NK-92 treated with Interleukin-12 subunit alpha and Interleukin-12 subunit beta, amount 100 ng/mL, for 24 hours (cell line): ENCODE results near the gene PDE7B.

Experiments used
- DNase-seq: peaks from one replicate; lab custom pipeline; 2025; lab: John Stamatoyannopoulos, UW

PDE7B gene

DNA sequence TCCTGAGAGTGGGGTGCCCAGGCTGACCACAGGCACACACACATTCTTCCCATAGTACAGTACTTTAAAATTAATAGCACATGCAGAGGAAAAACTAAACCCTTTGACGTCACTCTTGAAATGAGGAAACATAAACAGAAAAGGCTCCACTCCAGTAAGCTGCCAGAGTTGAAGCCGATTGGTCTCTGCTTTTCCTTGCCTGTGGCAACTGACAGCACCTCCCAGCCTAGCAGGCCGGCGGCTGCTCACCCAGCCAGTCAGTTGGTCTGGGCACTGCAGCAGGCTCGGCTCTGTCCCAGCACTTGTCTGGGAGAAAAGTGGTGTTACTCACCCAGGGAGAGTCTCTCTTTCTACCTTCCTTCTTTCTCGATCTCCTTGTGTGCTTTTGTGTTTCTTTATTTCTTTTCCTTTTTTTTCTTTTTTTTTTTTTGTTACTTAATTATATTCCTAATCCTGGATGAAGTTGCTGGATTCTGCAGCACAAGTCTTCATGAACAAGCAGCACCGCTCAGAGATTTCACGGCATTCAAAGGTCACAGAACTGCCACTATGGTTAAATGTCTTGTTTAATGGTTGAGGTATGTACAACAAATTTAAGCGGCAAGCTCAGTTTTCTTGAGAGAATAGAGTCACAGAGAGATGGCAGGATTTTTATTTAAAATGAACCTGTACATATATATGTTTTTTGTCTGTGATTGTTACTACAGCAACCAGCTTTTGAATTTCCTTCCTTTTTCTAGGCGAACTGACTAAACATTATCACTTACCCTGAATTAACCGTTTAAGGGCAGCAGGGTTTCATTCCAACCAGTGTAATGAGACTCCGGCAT lies at the start of gene PDE7B:
PDE7B (plus strand) TSS at position 260 of the 830 bp plus-strand sequence.
- DNase-seq, result no peak

- no peak for DNase-seq
Observed at GRCh38 chr6:135801755-135802465, 49.6 kb upstream of the PDE7B start.

DNA sequence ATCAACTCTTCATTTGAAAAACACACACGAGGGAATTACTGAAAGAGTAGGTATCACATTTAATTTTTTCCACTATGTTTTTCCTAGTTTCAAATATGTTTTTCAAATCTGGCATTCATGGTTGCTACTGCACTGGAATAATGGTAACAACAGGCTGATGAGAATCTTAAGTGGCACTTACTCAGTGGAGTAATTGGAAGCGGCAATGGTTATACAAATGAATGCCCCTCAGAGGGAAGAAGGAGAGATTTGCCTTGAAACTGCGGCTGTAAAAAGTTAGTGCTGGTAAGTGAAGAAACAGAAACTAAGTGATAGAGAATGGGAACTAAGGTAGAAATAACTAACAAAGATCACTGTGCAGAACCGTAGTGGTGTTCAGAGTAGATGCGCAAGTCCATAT lies 41.0 kb upstream of the PDE7B start:
- DNase-seq, result no peak

DNA sequence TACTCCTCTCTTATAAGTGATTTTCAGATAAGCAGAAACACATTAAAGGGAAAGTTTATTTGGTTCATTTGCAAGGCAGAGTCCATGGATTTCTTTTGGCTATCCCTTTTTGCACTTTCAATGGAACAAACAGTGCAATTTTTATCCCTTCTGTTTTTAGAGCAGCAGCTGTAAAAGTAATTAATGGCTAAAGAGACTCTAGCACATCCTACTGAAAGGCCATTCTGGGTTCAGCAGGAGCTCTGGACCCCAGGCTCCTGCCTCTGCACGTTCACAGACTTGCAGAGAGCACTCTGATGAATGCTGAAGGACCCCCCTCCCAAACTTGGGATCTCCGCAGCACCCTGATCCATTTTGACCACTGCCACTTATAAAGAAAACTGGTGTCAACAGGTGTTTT lies 40.3 kb upstream of the PDE7B start:
- no peak for DNase-seq

DNA sequence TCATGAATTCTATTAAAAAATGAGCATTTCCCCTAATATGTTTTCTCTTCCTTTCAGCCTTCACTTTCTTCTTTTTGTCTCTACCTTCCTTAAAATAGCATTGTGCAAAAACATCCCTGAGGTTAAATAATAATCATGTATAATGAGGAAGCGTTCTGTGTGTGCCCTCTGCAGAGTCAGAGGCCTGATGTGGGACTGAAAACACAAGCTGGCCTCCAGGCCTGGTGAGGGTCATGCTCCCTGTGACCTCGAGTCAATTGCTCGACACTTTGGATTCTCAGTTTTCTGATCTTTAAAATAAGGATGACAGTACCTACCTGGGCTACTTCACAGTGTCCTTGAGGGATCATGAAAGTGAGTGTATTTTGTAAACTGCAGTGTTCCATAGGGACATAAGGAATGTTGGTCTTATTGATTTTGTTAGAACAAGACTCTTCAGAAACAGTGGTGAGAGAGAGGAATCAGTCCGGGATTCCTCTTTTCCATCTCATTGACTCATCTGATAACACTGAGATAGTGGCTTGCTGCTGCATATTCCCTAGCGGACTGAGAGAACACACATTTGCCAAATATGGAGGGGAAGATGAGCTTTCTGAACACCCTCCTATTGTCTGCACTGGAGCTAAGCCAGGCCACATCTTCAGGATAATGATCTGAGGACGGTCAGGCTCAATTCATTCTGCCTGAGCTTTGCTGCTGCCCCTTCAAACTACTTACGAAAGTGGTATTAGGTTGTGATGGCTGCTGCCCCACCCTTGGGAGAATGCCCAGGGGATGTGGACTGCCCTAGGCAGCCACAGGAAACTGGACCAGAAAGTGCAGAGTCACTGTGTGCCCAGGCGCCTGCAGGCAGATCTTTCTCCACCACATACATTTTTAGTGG lies 39.6 kb upstream of the PDE7B start:
- no peak for DNase-seq

- DNase-seq, result no peak
Observed at GRCh38 chr6:135813401-135813800, 38.1 kb upstream of the PDE7B start.

DNA sequence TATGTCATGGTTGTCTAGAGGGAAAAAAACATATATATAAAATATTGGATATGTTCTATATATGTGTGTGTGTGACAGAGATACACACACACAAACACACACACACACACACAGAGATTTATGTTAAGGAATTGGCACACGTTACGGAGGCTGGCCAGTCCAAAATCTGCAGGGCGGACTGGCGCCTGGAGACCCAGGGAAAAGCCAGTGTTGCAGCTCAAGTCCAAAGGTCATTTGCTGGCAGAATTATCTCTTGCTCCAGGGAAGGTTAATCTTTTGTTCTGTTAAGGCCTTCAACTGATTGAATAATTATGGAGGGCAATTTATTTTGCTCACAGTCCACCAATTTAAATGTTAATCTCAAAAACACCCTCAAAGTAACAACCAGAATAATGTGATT lies 37.5 kb upstream of the PDE7B start:
- DNase-seq, result no peak

DNA sequence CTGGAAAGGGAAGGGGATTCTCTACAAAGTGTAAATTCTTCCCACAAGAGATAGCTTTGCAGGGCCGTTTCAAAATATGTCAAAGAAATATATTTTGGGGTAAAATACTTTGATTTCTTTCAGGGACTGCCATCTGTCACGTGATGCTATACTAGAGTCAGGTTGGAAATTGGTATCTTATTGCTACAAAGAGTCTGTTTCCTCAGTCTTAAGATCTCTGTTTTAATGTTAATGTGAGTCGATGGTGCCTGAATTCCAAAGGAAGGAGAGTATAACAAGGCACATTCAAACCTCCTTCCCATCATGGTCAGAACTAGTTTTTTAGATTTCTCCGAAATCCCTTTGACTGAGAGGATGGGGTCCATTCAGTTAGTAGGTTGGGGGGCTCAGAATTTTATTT lies 36.3 kb upstream of the PDE7B start:
- DNase-seq, result no peak

DNA sequence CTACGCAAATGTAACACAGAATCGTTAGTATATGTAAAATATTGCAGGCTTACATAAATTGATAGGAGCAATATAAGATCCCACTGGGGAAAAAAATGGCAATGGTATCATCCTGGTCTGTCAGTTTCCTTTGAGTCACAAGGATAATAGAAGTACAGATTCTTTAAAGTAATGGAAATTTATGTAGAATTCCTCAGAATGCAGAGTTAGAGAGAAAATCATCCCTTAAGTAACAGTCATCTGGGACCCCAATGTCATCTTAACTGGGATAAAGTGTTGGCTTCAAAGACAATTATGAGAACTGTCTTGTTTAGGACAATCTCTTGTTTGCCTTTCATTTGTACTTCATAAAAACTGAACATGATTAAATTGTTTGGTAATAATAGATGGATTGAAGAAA lies 34.5 kb upstream of the PDE7B start:
- no peak for DNase-seq

DNA sequence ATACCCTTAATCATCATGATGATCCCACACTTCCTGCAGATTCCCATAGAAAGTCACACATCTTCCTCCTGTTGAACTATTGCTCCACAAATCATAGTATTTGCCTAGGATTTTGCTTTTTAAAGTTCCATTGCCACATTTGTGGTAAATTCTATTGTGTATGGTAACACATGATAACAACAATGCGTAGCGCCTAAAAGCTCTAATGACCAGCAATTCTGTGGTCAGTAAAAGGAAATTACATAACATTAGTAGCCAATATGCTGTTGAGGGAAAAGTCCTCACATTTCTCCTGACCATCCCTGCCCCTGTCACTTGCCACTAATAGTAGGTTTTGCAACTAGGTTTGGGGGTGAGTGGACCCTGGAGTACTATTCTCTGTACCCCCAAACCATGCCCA lies 31.8 kb upstream of the PDE7B start:
- DNase-seq, result no peak

GRCh38 chr6:135820340-135820739 lies 31.2 kb upstream of the PDE7B start:
- no peak for DNase-seq

DNA sequence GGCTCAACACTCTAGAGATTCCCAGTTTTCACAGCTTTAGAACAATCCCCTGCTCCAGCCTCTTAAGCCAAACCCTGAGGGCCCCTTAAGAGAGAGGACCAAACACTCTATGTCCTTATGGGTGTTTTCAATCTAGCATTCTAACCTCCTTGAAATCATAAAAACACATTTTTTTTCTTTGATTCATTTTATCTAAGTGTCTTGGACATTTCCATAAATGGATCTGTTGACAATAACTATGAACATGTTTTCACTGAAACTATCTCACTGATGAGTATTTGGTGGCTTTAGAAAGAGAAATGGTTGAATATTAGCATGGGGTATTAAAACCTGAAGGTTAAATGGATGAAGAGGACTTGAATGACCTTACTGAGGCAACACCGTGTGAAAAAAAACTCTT lies 27.6 kb upstream of the PDE7B start:
- DNase-seq, result no peak

DNA sequence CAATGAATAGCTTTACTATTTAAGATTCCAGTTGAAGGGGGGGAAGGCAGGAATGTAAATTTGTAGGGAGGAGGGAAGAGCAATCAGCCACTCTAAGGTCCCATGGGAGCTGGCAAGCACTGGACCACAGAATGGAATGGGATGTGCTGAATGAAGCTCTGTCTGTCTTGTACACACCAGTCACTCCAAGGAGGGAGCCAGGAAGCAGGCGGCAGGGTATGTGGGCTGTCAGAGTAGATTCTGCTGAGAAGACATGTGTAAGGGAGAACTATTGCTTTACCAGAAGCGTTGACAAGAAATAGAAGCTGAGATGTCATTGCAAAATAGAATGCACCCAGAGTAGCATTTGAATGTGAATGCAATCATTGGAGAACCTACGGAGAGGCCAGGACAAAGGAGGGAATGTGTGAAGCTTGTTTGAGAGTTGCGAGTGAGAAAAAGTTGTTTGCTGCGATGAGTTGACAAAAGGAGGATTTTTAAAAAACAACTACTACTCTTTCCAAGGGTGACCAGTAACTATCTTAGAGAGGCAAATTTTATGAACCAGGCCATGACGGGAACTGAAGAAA lies 25.2 kb upstream of the PDE7B start:
- DNase-seq, result no peak

DNA sequence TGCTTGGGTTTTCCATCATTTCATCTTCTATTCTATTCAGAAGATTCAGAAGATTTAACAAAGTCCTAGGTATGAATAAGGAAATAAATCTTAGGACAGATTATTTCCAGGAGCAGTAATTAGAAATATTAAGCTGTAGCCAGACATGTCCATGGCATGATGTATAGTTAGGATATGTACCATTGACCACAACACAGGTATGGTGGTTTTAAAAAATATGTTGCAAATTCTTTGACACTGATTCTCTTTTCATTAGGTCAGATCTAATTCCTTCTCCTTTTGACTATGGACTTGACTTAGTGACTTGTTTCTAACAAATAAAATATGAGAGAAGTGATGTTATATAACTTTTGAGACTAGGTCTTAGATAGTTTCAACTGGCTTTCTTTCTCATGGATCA lies 23.5 kb upstream of the PDE7B start:
- no peak for DNase-seq

- no peak for DNase-seq
Observed at GRCh38 chr6:135830452-135830881, 21.0 kb upstream of the PDE7B start.

DNA sequence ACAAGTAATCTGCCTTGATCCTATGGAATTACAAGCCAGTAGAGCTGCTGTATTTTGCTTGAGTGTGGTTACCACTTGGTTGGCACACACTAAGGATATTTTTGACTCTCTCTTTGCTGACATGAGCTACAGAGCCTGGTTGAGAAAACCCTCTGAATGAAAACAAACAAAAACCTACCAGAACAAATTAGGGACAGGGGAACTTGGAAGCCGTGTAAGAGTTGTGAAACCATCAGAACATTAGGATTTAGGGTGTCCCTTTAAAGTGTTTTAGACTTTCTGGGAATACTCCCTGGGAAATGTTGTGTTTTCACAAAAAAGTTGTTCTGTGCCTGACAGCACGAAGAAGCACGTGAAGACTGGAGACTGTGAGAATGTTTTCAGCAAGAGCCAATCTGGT lies 20.5 kb upstream of the PDE7B start:
- no peak for DNase-seq

DNA sequence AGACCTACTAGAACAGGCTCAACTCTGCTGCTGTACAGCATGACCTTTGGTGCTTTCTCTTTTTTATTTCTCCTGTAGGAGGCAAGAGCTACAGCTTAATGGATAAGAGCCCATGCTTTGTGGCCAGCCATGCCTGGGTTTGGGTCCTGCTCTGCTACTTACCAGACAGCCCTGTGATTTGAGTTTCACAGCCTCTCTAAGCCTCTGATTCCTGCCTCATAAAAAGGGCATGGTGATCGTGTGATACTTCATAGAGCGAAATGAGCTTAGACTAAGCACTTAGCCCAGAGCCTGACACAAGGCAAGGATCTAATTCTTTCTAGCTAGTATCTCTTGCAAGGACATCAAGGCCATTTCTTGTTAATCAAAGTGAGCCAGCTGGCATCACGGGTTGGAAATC lies 19.3 kb upstream of the PDE7B start:
- DNase-seq, result no peak

GRCh38 chr6:135833771-135834170 lies 17.7 kb upstream of the PDE7B start:
- no peak for DNase-seq

DNA sequence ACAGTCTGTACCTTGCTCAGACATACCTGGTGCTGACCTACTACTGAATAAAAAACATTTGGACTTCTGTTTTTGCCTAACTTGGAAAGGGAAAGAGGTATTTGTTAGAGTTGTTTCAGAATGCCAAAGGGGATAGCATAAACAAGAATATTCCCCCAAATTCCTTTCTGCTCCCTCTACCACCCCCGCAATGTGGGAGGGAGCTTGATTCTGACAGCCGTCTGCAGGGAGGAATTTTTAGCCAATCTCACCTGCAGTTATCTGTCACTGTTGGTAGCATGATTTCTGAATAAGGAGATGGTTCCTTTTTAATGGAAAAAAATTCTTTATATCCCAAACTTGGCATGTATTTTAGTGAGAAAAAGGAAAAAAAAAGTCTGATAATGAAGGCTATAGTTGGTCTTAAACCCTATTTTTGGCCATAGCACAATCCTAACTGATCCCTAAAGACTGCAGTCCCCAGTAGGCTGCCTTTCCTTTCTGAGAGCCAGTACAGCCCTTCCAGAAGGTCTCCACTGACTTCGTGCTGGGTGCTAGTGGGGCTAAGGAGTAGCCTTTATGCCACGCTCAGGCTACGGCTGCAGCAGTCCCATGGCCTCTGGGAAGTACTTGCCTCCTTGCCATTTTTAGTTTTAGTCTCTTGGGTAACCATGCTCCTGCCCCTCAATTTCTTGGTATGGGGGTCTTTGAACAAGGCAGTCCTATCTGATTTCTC lies 13.6 kb upstream of the PDE7B start:
- no peak for DNase-seq

GRCh38 chr6:135839121-135839520 lies 12.4 kb upstream of the PDE7B start:
- no peak for DNase-seq

GRCh38 chr6:135842618-135843392 lies 8.7 kb upstream of the PDE7B start:
- DNase-seq, result no peak
